ENCODE measurements around the gene LZTFL1. TPM values are rescaled to one million over a fixed set of nuclear protein-coding genes. Genes with fewer than 3 reads are reported as not detected.

LZTFL1 gene
- total and polyA plus RNA-seq, 12 donors: 2.6 to 12.2 (median 7.6) TPM

- TF ChIP-seq CTCF (IDR thresholded peaks at IDR 0.05): no peak
- DNase-seq (no peak), ATAC-seq (no peak)
- Histone ChIP-seq H3K27ac (no peak overlapping the region), H3K27me3 (peaks cover 0 to 8% (median 0%) of the 10 kb centered on the region in 7 donors), H3K9me3 (no peaks in the 10 kb centered on the region), H3K36me3 (no peaks in the 10 kb centered on the region), H3K4me1 (peaks cover 0 to 22% (median 12%) of the 10 kb centered on the region in 9 donors), H3K4me3 (no peak overlapping the region)
- WGBS, 2 donors: 94 to 97% methylated on average over 1 of the region's 1 CpG
- intact Hi-C loops (cut with DNase I): loop anchor here in 2 of 10 donors (10.0 kb wide), 1 partner anchor 230 kb away; no protein-coding TSS in a partner anchor
Observed at GRCh38 chr3:45844616-45845015, 2.7 kb upstream of the LZTFL1 start.

- intact Hi-C loops (cut with DNase I): loop anchor here in 2 of 10 donors (10.0 kb wide), 1 partner anchor 232 kb away; no protein-coding TSS in a partner anchor
- H3K4me3 ChIP-seq: no peak overlapping the region
- no peak overlapping the region for H3K27ac ChIP-seq
- H3K36me3 ChIP-seq: no peaks in the 10 kb centered on the region
- no peaks in the 10 kb centered on the region for H3K9me3 ChIP-seq
- no peak for TF ChIP-seq CTCF (IDR thresholded peaks at IDR 0.05)
- DNase-seq (no peak), ATAC-seq (no peak)
- H3K4me1 ChIP-seq: peaks cover 0 to 16% (median 12%) of the 10 kb centered on the region in 9 donors
- H3K27me3 ChIP-seq: no peaks in the 10 kb centered on the region
- 83% methylated on average over 9 of the region's 9 CpGs for WGBS, 2 donors
Observed at GRCh38 chr3:45842851-45843625, 1.1 kb upstream of the LZTFL1 start.

GRCh38 chr3:45841420-45841756 lies 531 bp downstream of the LZTFL1 start:
- H3K36me3 ChIP-seq: peaks cover 0 to 13% (median 0%) of the 10 kb centered on the region in 9 donors
- peak overlapping the region in 7 of 10 donors; percentile 49 to 67 (median 51) for H3K27ac ChIP-seq
- peak overlapping the region; percentile 78 to 98 (median 85) for H3K4me3 ChIP-seq
- H3K9me3 ChIP-seq: no peaks in the 10 kb centered on the region
- DNase-seq: peak in 1 of 2 donors; percentile 11
- 0 to 1% methylated on average over 15 of the region's 15 CpGs for WGBS, 2 donors
- ATAC-seq: peak; percentile 5 to 56 (median 30)
- no peak for TF ChIP-seq CTCF (IDR thresholded peaks at IDR 0.05)
- H3K27me3 ChIP-seq: no peaks in the 10 kb centered on the region
- intact Hi-C loops (cut with DNase I): loop anchor here in 2 of 10 donors (10.0 kb wide), 1 partner anchor 233 kb away; no protein-coding TSS in a partner anchor
- H3K4me1 ChIP-seq: peaks cover 0 to 16% (median 12%) of the 10 kb centered on the region in 9 donors

- DNase-seq (no peak), ATAC-seq (no peak)
- Histone ChIP-seq H3K36me3 (peaks cover 0 to 42% (median 11%) of the 10 kb centered on the region in 9 donors), H3K4me1 (peaks cover 0 to 16% (median 12%) of the 10 kb centered on the region in 9 donors), H3K27me3 (no peaks in the 10 kb centered on the region), H3K27ac (no peak overlapping the region), H3K4me3 (no peak overlapping the region), H3K9me3 (no peaks in the 10 kb centered on the region)
- TF ChIP-seq CTCF (IDR thresholded peaks at IDR 0.05): no peak
- 95 to 98% methylated on average over 1 of the region's 1 CpG for WGBS, 2 donors
- intact Hi-C loops (cut with DNase I): loop anchor here in 1 of 10 donors (10.0 kb wide), 1 partner anchor 74 kb away; no protein-coding TSS in a partner anchor
Observed at GRCh38 chr3:45838466-45838865, 3.5 kb downstream of the LZTFL1 start.

All from heart right ventricle (tissue), 16 donors.